Activated T-helper 1 cell treated with anti-CD3 and anti-CD28 coated beads, Interleukin-12 subunit alpha, Interleukin-12 subunit beta, Interleukin-2, Interleukin-4 antibody, amounts not matched to agents 30 ng/mL and 10 ng/mL and 1 ng/mL, durations not matched to agents 14 hours and 24 hours and 36 hours (primary cell): ENCODE measurements around the gene PGS1. TPM values are rescaled to one million over a fixed set of nuclear protein-coding genes. Genes with fewer than 3 reads are reported as not detected.

ENCODE experiments used
- DNase-seq: peaks from one replicate; pipeline ENCODE4 v3.0.0; 2021; ENCODE audit warnings: low spot score
- H3K27ac Mint-ChIP-seq: one replicate; pipeline ENCODE4 v1.8.0; 2021; ENCODE audit warnings: mild to moderate bottlenecking, mixed read lengths
- H3K27me3 Mint-ChIP-seq: one replicate; pipeline ENCODE4 v1.8.0; 2022; ENCODE audit warnings: mild to moderate bottlenecking, moderate library complexity, mixed read lengths; ENCODE audit not compliant: insufficient read depth
- H3K36me3 Mint-ChIP-seq: one replicate; pipeline ENCODE4 v1.8.0; 2021; ENCODE audit warnings: low read depth, mixed read lengths
- H3K4me1 Mint-ChIP-seq: one replicate; pipeline ENCODE4 v1.8.0; 2021; ENCODE audit warnings: low read depth, mixed read lengths
- H3K4me3 Mint-ChIP-seq: one replicate; pipeline ENCODE4 v1.8.0; 2021; ENCODE audit warnings: mild to moderate bottlenecking, moderate library complexity, mixed read lengths
- H3K9me3 Mint-ChIP-seq: one replicate; pipeline ENCODE4 v1.8.0; 2021; ENCODE audit warnings: mixed read lengths
- intact Hi-C: fragments of 100-400 bp; cut with micrococcal nuclease; formaldehyde crosslinking; loops from one replicate; pipeline ENCODE4 v1.15.1; 2024
- total RNA-seq: library from RNA; stranded (reverse); gene quantifications from 2 replicates; pipeline ENCODE4 v1.2.3, GENCODE V29; 2022

PGS1 gene
- total RNA-seq, 1 donor from 2014 or later = 71.9 TPM

GRCh38 chr17:78362232-78362631 lies 16.2 kb upstream of the PGS1 start:
- Mint-ChIP-seq H3K27me3 (no peaks in the 10 kb centered on the region), H3K4me3 (no peak overlapping the region), H3K36me3 (peaks cover 17% of the 10 kb centered on the region), H3K4me1 (peaks cover 32% of the 10 kb centered on the region), H3K27ac (no peak overlapping the region), H3K9me3 (no peaks in the 10 kb centered on the region)
- no peak for DNase-seq
- intact Hi-C loops = no loop called here

- no peak for DNase-seq
- Mint-ChIP-seq H3K9me3 (no peaks in the 10 kb centered on the region), H3K4me3 (no peak overlapping the region), H3K27me3 (no peaks in the 10 kb centered on the region), H3K27ac (no peak overlapping the region), H3K4me1 (peaks cover 29% of the 10 kb centered on the region), H3K36me3 (peaks cover 13% of the 10 kb centered on the region)
- intact Hi-C loops = no loop called here
Observed at GRCh38 chr17:78362671-78363070, 15.8 kb upstream of the PGS1 start.

GRCh38 chr17:78364436-78365281 lies 13.8 kb upstream of the PGS1 start:
- Mint-ChIP-seq H3K9me3 (no peaks in the 10 kb centered on the region), H3K27ac (no peak overlapping the region), H3K4me3 (no peak overlapping the region), H3K36me3 (no peaks in the 10 kb centered on the region), H3K27me3 (no peaks in the 10 kb centered on the region), H3K4me1 (peaks cover 29% of the 10 kb centered on the region)
- intact Hi-C loops = no loop called here
- DNase-seq = no peak

DNA sequence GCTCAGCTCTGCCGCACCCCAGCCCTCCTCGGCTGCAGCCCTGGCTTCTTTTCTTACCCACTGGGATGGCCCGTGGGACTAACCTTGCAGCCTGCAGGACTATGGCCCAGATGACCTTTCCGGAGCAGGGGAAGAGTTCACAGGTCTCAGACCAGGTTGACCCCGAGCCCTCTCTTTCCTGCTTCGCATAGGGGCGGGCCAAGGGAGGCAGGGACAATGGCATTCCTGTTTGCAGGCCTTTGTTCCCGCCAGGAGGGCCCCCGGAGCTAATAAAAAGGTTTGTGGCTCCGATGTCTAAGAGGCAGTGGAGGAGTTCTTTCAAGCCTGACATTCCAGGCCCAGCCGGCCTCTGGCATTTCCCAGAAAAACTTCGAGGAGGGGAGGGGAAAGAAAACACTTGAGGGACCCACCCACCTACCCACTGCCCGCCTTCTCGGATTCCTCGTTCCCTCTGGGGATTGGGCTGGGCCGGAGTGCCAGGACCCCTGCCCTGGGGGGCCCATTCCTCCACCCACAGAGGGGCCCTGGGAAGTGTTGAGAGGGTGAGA lies 12.8 kb upstream of the PGS1 start:
- H3K27ac Mint-ChIP-seq = no peak overlapping the region
- no peak for DNase-seq
- no peak overlapping the region for H3K4me3 Mint-ChIP-seq
- intact Hi-C loops = no loop called here
- H3K9me3 Mint-ChIP-seq = no peaks in the 10 kb centered on the region
- peaks cover 29% of the 10 kb centered on the region for H3K4me1 Mint-ChIP-seq
- no peaks in the 10 kb centered on the region for H3K36me3 Mint-ChIP-seq
- H3K27me3 Mint-ChIP-seq = no peaks in the 10 kb centered on the region

- Mint-ChIP-seq H3K4me3 (no peak overlapping the region), H3K27me3 (no peaks in the 10 kb centered on the region), H3K27ac (no peak overlapping the region), H3K36me3 (no peaks in the 10 kb centered on the region), H3K9me3 (no peaks in the 10 kb centered on the region), H3K4me1 (peaks cover 24% of the 10 kb centered on the region)
- intact Hi-C loops = no loop called here
- DNase-seq = no peak
Observed at GRCh38 chr17:78366109-78366848, 12.2 kb upstream of the PGS1 start.

DNA sequence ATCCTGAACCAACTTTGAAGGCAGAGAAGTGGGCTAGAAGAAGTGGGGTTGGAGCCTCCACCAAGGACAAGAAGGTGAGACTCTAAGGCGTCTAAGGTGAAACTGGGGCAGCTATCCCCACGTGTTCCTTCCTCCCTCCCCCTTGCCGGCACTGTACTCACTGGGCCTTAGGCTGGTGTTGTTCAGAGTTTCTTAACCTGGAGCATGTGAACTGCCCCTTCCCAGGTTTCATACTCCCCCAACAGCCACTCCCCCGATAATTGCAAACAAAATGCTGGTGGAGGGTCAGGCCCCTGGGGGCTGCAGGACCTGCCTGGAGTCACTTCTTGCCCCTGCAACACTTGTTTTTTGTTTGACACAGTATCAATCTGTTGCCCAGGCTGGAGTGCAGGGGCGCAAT lies 11.3 kb upstream of the PGS1 start:
- H3K36me3 Mint-ChIP-seq = no peaks in the 10 kb centered on the region
- peaks cover 20% of the 10 kb centered on the region for H3K4me1 Mint-ChIP-seq
- no peaks in the 10 kb centered on the region for H3K9me3 Mint-ChIP-seq
- H3K27ac Mint-ChIP-seq = no peak overlapping the region
- no peaks in the 10 kb centered on the region for H3K27me3 Mint-ChIP-seq
- DNase-seq = no peak
- no peak overlapping the region for H3K4me3 Mint-ChIP-seq
- intact Hi-C loops = no loop called here

DNA sequence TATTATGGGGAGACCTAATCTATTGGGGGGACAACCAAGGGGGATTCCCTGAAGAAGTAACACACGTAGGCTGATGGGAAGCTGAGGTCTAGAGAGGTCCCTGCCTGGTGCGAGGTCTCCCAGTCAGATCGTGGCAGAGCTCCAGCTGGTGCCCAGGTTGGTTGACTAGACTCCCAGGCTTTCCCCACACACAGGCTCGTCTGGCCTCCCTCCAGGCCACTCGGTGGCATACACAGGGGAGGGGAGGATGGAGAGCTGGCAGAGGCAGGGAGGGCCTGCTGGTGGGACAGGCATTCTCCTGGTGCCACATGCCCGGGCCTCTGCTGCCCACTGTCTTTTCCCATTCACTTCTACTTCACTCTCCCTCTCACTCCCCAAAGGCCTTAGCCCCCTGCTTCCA lies 10.1 kb upstream of the PGS1 start:
- Mint-ChIP-seq H3K27me3 (no peaks in the 10 kb centered on the region), H3K27ac (no peak overlapping the region), H3K36me3 (no peaks in the 10 kb centered on the region), H3K4me1 (peaks cover 12% of the 10 kb centered on the region), H3K9me3 (no peaks in the 10 kb centered on the region), H3K4me3 (no peak overlapping the region)
- DNase-seq = no peak
- intact Hi-C loops = no loop called here

GRCh38 chr17:78368854-78369495 lies 9.5 kb upstream of the PGS1 start:
- intact Hi-C loops = no loop called here

GRCh38 chr17:78369791-78370381 lies 8.6 kb upstream of the PGS1 start:
- intact Hi-C loops = no loop called here
- Mint-ChIP-seq H3K9me3 (no peaks in the 10 kb centered on the region), H3K4me3 (no peak overlapping the region), H3K36me3 (no peaks in the 10 kb centered on the region), H3K27ac (no peak overlapping the region), H3K27me3 (no peaks in the 10 kb centered on the region), H3K4me1 (peaks cover 3% of the 10 kb centered on the region)
- no peak for DNase-seq

More at GRCh38 chr17:78368854-78369495, 9.5 kb upstream of the PGS1 start:
- H3K27ac Mint-ChIP-seq = no peak overlapping the region
- H3K9me3 Mint-ChIP-seq = no peaks in the 10 kb centered on the region
- H3K36me3 Mint-ChIP-seq = no peaks in the 10 kb centered on the region
- H3K27me3 Mint-ChIP-seq = no peaks in the 10 kb centered on the region
- no peak for DNase-seq
- peaks cover 12% of the 10 kb centered on the region for H3K4me1 Mint-ChIP-seq
- H3K4me3 Mint-ChIP-seq = no peak overlapping the region

- H3K27ac Mint-ChIP-seq = no peak overlapping the region
- no peak overlapping the region for H3K4me3 Mint-ChIP-seq
- H3K9me3 Mint-ChIP-seq = no peaks in the 10 kb centered on the region
- DNase-seq = no peak
- H3K4me1 Mint-ChIP-seq = peaks cover 7% of the 10 kb centered on the region
- intact Hi-C loops = no loop called here
- no peaks in the 10 kb centered on the region for H3K27me3 Mint-ChIP-seq
- H3K36me3 Mint-ChIP-seq = no peaks in the 10 kb centered on the region
Observed at GRCh38 chr17:78371056-78371455, 7.4 kb upstream of the PGS1 start.

DNA sequence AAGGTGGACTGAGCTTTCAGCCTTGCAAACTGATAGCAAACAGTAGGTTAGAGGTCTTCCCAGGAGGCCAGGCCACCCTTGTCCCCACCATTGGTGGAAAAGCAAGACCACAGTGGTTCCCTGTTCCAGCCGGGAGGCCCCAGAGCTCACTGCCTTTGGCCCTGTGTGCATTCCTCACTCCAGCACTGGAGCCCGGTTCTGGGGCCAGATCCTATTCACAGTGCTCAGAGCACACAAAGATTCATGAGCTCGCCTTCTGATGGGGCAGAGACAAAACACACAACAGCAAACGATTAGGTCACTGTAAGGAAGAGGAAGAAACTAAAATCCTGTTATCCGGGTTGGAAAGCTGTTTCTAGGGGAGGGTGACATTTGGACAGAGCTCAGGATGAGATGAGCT lies 5.6 kb upstream of the PGS1 start:
- intact Hi-C loops = no loop called here
- H3K9me3 Mint-ChIP-seq = no peaks in the 10 kb centered on the region

GRCh38 chr17:78374189-78374588 lies 4.3 kb upstream of the PGS1 start:
- Mint-ChIP-seq H3K36me3 (peaks cover 4% of the 10 kb centered on the region), H3K27ac (no peak overlapping the region), H3K9me3 (no peaks in the 10 kb centered on the region), H3K4me1 (peaks cover 21% of the 10 kb centered on the region), H3K27me3 (no peaks in the 10 kb centered on the region), H3K4me3 (no peak overlapping the region)
- no peak for DNase-seq
- intact Hi-C loops = no loop called here

More for the DNA sequence above, 5.6 kb upstream of the PGS1 start:
- Mint-ChIP-seq H3K4me3 (no peak overlapping the region), H3K36me3 (no peaks in the 10 kb centered on the region), H3K27ac (no peak overlapping the region), H3K27me3 (no peaks in the 10 kb centered on the region), H3K4me1 (peaks cover 17% of the 10 kb centered on the region)
- DNase-seq = no peak
